Activated CD4-positive, alpha-beta T cell treated with anti-CD3 and anti-CD28 coated beads, Interleukin-2, amount 50 U/mL, for 48 hours (primary cell): ENCODE data around the gene EGFL7.
"Not testable (repeated sequence)": the region's sequence is repeated elsewhere in the genome, so short reads cannot be mapped to it uniquely, and the experiment has no call there.

ENCODE experiments used
- DNase-seq, 2 experiments: peaks; one replicate each; pipeline ENCODE4 v3.0.0-alpha.2; 2020

The EGFL7 gene

DNA sequence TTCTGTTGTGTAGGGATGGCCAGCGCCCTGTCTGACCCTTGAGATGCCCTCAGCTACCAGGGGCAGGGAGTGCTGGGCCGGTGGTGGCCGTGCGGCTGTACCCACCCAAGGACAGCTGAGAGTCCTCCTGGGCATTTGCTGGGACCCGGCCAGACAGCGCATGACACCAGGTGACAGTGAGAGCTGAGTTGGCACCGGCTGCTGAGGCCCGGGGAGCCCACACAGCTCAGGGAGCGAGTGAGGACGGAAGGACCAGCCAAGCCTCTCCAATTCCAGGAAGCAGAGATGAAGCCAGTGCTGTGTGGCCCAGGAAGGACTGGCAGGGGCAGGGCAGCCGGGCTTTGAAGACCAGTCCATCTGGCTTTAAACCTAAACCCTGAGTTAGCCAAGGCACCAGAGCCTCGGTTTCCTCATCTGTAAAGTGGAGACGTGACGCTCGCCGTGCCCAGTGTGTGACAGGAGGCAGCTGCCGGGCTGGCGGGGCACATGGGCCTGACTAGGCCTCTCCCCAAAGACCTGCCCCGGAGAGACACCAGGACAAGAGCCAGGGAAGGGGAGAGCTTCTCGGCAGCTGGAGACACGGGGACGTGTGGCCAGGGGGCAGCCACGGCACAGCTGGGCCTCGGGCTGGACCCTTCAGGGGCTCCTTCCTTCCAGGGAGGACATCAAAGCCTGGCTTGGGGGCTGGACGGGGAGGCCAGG, 27.5 kb downstream of the EGFL7 start:
- DNase-seq: no peak

DNA sequence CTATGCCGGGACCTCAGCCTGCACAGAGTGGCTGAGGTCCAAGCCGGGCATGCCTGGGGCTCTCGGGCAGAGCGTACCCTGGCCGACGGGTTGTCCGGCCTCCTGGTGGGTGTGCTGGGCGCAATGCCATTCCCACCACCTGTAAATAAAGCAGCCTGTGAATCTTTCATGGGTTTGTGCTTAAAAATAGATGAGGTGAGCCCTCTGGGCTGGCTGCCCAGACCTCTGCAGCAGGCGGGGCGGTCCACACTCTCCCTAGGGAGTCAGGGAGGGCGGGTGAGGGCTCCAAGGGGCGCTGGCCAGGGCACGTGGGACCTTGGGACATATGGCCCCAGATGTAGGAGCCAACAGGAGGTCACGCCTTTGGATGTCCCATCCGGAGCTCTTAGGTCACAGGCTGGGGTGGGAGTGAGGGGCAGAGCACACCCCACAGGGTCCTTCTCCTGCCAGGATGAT, 28.1 kb downstream of the EGFL7 start:
- no peak for DNase-seq

DNA sequence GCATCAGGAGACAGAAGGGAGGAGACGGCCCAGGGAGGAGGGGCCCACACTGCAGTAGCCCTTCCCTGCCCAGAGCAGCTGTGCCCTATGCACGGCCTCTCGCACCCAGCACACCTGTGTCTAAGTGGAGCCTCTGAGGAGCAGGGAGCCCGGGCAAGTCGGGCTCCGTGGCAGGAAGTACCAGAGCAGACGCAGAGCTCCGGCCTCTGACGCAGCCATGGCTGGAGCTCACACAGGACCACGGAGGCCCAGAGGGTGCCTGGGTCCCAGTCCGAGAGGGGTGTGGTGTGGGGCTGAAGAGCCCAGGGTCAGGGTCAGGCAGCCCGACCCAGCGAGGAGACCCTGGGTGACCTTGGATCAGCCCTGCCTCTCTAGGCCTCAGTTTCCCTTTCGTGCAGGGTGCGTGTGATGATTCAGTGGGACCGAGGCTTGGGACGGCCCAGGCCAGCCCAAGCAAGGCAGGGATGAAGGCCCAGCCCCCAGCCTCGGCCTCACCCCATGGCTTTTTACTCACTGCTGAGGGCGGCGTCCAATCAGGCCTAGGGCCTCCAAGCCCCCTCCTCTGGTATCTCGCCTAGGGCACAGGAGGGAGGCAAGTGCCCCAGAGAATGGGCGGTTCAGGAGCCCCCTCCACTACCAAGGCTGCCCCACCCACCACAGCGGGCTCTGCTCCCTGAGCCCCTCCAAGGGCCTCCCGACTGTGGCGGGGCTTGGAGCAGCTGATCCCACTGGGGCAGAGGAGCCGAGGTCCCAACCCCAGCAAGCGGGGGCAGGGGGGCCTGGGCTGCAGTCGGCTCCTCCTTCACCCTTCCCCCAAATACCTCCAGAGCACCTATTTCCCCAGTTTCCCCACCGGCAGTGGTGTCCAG, 28.8 kb downstream of the EGFL7 start:
- DNase-seq: no peak

DNA sequence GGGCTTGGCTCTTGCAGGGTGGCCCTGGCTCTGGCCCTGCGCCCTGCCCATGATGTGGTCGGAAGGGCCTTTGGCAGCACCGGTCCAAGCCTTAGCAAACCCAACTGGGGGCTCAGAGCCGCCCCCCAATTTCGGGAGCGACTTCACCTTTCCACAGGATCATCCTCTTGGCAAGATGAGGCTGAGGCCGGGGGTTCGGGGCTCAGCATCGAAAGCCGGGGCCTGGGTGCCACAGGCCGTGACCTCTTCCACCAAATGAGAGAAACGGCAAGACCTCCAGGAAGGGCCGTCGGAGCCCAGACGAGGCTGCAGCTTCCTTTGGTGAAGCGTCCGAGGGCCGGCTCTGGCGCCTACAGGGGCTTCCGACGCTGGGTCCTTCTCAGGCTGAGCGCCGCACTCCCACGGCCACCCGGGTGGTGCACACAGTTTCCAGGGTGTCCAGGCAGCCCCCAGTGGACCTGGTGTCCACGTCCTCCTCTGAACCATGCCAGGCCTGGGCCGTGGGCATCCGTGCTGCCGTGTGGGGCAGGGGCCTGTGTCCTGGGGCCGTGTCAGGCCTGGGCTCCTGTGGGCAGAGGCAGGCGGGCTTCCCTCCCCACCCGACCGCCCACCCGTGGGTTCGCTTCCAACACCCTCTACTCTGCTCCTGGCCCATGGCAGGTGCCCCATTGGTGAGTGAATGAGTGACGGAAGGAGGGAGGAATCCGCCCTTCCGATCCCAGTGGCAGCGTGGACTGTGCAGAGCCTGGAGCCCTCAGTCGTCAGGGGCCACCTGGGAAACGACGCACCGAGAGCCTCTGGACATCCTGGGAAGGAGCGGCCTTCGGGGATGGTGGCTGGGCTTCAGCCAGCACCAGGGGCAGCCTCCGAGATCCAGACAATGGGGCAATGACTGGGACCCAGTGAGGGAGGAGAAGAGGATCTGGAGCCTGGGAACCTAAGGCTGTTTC, 29.7 kb downstream of the EGFL7 start:
- DNase-seq: no peak

DNA sequence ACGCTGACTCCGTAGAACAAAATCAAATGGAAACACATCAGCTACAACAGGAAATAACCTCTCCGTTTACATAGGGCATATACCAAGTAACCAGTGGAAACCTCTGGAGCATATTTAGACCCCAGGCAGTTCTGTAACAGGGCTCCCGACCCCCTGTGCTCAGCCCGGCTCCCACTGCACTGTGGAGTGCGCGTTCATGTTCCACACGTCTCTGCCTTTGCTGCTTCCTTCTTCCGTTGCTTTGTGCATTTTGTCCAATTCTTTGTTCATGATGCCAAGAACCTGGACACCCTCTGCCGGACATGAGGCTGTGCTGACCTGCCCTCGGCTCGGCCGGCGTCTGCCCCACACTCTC, 30.4 kb downstream of the EGFL7 start:
- DNase-seq: no peak

DNA sequence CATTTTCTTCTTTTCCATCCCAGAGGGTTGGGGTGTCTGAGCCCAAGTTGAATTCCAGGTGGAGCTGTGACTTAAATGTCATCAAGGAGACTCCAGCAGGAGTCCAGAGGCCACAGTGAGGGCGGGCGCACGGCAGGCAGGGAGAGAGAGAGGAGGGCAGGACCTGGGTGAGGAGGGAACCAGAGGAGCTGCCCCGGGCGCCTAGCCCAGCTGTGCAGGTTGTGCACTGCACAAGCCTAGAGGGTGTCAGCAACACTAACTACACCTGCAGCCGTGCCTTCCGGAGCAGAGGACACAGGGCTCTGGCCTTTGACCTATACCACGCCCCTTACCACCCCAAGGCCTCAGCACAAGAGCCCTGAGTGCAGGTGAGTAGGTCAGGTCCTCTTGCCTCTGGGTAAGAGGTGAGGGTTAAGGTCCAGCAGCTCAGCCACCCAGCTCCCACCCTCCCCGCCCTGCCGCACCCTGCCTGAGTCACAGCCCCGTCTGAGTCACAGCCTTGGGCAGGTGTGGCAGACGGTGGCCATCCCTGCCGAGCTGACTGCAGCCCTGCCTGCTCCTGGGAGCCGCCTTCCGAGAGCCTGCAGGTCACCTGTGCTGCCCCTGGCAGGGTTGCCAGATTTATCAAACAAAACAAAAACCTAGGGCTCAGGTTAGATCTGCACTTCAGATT, 30.9 kb downstream of the EGFL7 start:
- DNase-seq: no peak

DNA sequence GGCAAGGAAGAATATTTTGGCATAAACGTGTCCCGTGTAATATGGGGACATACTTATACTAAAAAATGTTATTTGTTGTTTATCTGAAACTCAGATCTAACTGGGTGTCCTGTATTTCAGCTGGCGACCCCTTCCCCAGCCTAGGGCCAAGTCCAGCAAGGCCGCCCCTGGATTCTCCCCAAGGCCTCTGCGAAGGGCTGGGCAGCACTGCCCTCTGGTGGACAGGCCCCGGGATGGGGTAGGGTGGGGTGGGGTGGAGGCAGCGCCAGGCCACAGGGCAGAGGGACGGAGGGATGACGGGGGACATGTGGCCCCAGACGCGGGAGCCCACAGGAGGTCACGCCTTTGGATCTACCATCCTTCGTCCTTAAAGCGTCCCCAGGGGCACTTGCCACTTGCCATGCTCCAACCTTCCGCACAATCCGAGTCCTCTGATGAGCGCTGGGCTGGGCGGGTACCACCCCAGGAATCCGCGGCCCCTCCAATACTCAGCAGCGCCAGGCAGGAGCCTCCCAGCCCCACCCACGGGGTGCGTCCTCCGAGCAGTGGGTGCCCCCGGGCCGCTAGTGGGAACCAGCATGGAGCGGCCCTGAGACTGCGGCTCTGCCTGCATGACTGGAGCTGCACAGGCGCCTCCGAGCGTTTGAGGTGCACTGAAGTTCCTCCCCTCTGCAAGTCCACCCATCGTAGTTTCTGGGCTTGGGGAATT, 31.6 kb downstream of the EGFL7 start:
- DNase-seq: peak; percentile 53

DNA sequence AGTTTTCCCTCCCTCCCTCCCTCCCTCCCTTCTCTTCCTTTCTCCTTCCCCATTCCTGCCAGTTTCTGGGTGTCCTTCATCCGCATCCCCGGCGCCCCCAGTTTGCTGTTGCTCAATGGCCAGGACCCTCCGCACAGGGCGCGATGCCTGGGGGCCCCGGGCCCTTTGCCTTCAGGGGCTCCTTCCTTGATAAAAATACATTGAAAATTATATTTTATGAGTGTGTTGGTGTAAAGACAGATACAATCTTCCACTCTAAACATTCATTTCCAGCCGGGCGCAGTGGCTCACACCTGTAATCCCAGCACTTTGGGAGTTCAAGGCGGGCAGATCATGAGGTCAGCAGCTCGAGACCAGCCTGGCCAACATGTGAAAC, 32.1 kb downstream of the EGFL7 start:
- no peak for DNase-seq

DNA sequence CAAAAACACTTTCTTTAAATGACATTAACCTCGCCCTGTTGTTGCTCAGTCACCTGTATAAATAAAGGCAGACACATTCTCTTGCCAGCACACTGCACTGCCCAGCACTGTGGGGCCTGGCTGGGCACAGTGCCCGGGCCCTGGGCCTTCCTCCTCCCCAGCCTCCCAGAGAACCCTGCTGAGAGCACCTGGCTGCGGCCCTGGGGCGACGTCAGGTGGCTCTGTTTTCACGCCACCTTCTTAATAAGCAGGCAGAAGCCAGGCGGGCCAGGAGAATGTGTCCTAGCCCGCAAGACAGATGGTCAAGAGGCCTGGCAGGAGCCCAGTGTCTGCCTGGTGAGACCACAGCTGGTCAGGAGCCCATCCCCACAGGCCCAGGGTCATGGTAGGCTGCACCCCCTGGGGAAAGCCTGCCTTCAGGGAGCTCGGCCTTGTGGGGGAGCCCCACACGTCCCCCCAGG, 32.7 kb downstream of the EGFL7 start:
- DNase-seq: no peak

DNA sequence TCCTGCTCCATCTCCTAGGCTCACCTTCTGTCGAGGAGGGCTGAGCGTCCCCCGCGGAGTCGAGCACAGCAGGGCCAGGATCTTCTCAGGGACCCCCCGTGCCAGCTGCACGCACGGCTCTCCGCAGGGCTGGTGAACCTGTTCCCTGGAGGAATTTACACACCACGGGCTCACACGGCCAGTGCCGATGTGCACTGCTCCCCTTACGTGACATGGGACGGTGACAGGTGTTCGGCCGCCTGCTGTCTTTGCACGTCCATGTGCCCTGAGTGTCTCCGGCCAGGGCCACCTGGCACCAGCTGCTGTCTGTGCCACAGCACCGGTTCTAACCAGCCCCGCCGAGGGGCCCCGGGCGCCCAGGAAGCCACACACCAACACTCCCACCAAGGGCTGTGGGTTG, 33.2 kb downstream of the EGFL7 start:
- DNase-seq: no peak

DNA sequence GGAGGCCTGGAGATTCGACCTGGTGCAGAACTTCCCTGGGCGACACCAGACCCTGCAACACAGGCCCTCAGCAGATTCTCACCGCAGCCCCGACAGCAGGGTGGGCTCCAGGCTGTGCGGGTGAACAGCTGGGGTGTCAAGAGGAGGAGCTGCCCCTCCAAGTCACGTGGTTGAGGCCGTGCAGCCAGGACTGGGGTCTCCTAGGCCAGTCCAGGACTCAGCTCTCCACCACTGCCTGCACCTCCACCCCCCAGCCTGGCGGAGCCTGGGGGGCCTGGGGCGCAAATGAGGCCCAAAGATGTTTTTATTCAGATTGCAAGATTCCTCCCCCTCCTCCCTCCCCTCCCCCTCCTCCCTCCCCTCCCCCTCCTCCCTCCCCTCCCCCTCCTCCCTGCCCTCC, 33.8 kb downstream of the EGFL7 start:
- DNase-seq: no peak

DNA sequence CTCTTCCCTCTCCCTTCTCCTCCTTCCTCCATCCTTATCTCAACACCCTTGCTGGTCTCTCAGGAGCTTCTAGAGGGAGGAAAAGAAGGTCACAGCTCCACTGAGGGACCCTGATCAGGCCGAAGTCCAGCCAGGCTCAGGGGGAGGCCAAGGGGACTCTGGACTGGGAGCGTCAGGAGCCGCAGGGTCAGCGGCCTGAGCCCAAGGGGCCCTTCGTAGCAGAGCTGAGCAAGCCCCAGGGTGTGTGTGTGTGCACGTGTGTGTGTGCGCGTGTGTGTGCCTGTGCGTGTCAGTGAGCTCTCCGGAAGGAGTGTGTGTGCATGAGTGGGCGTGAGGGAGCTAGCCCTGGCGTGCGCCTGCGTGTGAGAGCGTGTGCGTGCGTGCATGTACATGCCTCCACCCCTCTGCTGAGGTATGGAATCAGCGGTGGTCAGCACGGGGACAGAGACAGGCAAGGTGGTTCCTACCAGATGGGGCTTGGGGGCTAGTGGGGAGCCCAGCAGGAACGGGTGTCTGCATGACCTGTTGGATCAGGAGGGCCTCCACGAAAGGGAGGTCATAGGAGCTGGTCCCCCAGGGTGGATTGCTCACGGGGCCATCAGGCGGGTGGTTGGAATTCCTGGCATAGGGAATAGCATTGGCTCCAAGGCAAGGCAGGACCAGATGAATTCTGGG, 34.6 kb downstream of the EGFL7 start:
- DNase-seq: no peak

DNA sequence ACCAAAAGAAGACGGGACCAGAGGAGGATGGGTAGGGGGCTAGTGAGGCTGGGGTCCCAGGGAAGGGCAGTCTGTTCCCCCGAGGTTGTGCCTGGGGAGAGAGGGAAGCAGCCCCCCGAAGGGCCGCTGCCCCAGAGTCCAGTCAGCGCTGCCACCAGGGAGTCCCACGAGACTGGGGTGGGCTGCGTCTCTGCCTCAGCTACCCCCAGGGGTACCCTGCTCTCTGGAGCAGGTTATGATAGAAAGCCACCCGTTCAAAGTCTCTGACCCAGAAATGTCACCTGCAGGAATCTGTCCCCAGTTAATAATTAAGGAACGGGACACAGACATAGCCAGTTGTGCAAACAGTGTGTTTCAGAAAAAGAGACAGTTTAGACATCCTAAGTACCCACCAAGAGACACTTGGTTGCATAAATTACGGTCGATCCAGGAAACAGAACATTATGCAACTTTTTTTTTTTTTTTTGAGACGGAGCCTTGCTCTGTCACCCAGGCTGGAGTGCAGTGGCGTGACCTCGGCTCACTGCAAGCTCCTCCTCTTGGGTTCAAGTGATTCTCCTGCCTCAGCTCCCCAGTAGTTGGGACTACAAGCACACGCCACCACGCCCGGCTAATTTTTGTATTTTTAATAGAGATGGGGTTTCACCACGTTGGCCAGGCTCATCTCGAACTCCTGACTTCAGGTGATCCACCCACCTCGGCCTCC, 35.3 kb downstream of the EGFL7 start:
- DNase-seq: no peak

DNA sequence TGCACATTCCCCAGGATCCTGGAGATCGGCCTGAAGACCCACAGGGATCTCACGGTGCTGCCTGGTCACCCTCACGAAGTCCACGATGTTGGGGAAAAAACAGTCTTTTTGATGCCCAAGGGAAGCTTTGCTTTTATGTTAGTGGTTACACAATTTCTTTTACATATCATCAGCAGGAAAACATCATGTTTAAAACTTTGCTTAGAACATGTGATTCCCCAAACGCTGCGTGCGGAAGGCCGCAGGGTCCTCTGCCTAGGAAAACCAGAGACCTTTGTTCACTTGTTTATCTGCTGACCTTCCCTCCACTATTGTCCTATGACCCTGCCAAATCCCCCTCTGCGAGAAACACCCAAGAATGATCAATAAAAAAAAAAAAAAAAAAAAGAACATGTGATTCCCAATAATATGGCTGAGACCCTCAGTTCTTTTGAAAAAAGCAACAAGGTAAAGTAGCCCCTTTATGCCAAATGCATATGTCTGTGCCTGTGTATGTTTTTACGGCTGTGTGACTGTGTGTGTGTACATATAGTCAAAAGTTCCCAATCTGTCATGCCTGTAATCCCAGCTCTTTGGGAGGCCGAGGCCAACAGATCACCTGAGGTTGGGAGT, 36.0 kb downstream of the EGFL7 start:
- DNase-seq: no peak

DNA sequence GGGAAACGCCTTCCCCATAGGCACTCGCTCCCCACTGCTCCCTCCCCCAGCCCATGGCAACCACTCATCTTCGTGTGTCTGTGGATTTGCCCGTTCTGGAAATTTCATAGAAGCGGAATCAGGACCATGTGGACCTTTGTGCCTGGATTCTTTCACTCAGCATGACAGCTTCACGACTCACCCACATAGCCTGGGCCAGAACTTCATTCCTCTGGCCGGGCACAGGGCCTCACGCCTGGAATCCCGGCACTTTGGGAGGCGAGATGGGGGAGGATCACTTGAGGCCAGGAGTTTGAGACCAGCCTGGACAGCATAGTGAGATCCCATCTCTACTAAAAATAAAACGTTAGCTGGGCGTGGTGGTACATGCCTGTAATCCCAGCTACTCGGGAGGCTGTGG, 37.6 kb downstream of the EGFL7 start:
- no peak for DNase-seq

DNA sequence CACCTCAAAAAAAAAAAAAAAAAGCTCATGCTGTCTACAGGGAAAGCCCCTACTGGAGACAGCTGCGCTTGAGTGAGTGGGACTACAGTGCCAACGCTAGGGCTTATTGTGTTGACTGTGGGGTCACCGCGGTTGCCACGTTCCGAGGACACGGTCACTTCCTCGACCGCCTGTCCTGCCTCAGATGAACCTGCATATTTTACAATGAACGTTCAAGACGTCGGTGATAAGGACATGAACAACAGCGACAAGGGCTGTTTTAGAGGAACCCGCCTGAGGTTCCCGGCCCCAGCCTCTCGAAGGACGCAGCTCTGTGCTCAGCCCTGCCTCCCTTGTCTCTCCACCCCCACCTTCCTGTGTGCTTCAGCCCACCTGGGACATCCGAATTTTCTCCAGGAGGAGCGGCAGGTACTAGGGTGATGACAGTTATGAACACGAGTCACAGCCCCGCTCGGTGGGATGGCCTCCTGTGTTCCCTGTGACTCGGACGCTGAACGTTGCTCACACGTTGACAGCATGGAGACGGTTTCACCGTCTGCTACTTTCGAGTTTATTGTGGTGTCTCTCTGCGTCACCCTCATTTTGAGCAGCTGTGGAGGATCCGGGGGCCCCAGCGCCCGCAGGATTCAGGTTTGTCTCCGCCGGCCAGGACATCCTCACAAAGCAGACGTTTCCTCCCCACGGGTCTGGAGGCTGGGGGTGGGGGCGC, 38.4 kb downstream of the EGFL7 start:
- DNase-seq: peak; percentile 78 to 82

DNA sequence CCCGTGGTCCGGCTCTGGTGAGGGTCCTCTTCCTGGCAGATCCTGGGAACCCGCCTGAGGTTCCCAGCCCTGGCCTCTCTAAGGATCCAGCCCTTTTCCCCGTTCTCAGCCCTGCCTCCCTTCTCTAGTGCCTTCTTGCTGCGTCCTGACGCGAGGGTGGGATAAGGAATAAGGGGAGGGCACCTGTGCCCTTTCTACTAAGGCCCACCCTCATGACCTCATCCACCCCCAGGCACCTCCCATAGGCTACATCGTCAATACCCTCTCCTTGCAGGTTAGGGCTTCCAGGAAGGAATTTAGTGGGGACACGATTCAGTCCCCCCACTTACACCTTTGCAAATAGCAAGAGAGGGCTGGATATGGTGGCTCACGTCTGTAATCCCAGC, 38.9 kb downstream of the EGFL7 start:
- no peak for DNase-seq

DNA sequence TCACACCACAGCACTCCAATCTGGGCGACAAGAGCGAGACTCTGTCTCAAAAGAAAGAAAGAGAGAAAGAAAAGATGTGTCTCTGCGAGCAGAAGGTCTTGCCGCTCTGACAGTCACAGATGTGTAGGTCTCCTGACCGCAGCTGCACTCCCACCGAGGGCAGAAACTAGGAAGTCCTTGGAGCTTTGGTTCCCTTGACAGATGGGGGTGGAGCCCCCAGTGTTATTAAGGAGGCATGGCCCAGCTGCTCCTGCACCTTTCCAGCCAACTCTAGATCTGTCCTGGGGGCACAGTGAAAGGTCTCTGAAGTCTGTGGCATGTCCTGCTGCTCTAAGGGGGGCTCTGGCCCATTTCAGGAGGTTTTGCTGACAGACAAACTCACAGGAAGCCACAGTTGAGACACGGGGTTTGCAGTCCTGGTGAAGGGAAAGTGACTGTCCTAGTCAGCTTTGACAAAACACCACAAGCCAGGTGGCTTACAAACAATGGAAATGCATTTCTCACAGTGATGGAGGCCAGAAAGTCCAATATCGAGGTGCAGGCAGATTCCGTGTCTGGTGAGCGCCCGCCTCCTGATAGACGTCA, 40.7 kb downstream of the EGFL7 start:
- DNase-seq: no peak

DNA sequence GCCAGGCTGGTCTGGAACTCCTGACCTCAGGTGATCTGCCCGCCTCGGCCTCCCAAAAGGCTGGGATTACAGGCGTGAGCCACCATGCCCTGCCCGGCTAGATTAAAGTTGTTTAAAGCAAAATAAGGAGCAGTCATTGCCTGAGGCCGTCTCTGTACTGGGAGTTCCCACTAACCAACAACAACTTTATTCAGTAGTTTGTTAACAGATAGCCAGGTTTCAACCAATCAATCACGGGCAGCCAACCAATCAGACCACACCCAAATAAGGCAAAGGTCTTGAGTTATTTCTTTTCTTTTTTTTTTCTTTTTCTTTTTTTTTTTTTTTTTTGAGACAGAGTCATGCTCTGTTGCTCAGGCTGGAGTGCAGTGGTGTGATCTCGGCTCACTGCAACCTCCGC, 42.0 kb downstream of the EGFL7 start:
- not testable (repeated sequence) for DNase-seq
